RCC 7860 (cell line): Measurements from ENCODE around the gene SREK1.
"Not testable (repeated sequence)": the region's sequence is repeated elsewhere in the genome, so short reads cannot be mapped to it uniquely, and the experiment has no call there.

ENCODE experiments used
- DNase-seq: peaks from one replicate; pipeline ENCODE4 v3.0.0-alpha.2; 2015; ENCODE audit warnings: low spot score
- FAIRE-seq: peaks from 2 replicates; lab custom pipeline; 2012; peaks lifted over from hg19 to GRCh38; lab: Jason Lieb, UNC

SREK1 gene

DNA sequence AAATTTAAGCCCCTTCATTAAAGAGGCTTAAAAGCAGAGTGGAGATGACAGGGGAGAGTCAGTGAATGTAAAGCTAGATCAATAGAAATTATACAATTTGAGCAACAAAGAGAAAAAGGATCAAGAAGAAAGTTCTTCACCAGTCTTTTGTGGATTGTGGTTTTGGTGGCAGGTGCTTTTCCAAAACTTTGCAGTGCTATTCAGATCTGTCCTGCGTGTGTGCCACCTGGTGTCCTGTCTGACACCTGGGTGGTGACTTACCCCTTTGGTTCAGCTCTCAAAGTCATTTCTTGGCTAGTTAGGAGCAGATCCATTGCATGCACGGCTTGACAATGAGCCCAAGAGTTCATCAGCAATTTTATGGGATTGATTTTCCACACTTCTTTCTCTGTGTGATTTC lies 69.4 kb downstream of the SREK1 start:
- DNase-seq (no peak), FAIRE-seq (no peak)

DNA sequence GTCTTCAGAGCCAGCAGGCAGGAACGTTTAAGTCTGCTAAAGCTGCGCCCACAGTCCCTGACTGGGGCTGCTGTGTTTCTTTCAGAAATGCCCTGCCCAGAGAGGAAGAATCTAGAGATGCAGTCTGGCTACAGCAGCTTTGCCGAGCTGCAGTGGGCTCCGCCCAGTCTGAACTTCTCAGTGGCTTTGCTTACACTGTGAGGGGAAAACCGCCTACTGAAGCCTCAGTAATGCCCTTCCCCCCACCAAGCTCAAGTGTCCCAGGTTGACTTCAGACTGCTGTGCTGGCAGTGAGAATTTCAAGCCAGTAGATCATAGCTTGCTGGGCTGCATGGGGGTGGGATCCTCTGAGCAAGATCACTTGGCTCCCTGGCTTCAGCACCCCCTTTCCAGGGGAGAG lies 78.4 kb downstream of the SREK1 start:
- FAIRE-seq (no peak), DNase-seq (no peak)

DNA sequence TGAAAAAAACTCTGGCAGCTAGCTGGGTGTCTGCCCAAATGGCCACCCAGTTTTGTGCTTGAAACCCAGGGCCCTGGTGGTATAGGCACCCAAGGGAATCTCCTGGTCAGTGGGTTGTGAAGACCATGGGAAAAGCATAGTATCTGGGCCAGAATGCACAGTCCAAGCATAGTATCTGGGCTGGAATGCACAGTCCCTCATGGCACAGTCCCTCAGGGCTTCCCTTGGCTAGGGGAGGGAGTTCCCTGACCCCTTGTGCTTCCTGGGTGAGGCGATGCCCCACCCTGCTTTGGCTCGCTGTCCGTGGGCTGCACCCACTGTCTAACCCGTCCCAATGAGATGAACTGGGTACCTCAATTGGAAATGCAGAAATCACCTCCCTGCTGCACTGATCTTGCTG lies 78.8 kb downstream of the SREK1 start:
- DNase-seq, FAIRE-seq: not testable (repeated sequence)

DNA sequence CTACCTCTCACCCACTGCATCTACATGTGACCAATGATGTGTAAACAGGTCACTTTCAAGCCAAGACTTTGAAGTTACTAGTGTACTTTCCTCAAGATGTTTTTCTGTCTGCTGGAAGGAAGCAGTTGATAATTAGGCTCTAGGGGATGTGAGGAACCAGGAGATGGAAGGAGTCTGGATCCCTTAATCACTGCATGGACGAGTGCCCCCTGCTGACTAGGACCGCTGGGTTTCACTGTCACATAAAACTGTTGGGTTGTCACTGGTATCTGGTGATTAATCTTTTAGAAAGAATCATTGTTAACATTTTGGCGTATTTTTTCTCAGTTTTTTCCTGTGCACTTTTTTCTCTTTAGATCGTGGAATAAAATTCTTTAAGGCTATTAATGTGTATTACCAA lies 79.5 kb downstream of the SREK1 start:
- FAIRE-seq (no peak), DNase-seq (no peak)

DNA sequence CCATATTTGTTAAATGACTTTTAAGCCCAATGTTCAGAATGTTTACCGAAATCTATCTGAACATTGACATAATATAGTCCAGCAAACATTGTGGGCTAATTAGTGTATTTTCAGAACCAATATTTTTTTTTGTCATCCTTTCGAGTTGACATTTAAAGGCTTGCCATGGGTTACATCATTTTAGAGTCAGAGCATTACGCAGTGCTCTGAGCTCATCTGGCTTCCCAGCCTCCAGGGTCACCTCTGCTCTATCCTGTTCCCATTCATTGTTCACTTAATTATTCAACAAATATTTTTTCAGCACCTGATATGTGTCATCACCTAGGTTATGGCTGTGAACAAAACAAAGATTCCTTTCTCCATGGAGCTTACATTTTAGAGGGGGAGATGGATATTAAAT lies 80.2 kb downstream of the SREK1 start:
- DNase-seq = no peak
- no peak for FAIRE-seq

DNA sequence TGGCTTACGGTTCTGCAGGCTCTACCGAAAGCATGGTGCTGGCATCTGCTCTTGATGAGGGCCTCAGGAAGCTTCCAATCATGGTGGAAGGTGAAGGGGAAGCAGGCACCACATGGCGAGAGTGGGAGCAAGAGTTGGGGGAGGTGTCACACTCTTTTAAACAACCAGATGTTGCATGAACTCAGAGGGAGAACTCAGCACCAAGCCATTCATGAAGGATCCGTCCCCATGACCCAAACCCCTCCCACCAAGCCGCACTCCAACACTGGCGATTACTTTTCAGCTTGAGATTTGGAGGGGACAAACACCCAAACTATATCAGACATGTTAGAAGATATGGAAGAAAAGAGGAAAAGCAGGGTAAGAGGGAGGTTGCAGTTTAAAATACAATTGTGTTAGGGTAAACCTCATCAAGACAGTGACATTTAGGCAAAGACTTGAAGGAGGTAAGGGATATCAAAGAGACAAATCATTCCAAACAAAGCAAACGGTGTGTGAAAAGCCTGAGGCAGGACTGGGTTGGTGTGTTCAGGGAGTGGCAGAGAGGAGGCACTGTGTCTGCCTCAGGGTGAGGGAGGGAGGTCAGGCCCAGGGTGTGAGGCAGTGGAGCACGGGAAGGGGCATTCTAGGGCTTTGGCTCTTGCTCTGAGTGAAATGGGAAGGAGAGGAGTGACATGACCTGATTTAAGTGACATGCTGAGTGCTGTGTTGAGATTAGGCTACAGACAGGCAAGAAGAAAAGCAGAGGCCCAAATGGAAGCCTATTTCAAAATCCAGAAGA lies 80.9 kb downstream of the SREK1 start:
- no peak for DNase-seq
- no peak for FAIRE-seq

DNA sequence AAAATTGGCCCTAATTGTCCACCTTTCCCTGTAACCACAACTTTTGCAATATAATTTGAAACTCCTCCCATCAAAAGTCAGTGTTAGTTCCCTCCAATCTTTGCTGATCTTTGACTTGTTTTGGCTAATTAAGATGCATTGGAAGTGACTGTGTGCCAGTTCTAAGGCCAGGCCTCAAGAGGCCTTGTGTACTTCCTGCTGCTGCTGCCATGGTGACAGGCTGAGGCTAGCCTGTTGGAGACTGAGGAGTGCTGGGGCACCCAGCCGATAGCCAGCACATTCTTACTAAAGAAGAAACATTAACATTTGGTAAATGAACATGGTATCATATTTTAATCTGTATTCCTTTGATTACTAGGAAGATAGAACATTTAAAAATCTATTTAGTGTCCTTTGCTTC lies 86.5 kb downstream of the SREK1 start:
- no peak for DNase-seq
- no peak for FAIRE-seq

DNA sequence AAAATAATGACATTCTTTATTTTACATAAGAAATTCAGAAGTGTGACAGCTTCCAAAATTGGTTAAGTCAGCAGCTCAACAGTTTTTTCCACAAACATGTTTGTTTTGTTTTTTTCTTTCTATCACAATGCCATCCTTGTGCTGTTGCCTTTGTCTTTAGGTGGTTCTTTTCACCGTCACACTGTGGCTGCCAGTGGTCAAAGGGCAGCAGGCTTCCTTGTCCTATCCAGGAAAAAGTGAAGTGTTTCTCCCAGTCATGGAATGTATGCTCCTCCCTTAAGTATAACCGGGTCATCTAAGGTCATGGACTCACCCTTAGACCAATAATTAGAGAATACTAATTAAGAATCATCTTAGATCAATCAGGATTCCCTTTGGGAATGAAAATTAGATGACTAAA lies 87.4 kb downstream of the SREK1 start:
- FAIRE-seq (no peak), DNase-seq (no peak)

DNA sequence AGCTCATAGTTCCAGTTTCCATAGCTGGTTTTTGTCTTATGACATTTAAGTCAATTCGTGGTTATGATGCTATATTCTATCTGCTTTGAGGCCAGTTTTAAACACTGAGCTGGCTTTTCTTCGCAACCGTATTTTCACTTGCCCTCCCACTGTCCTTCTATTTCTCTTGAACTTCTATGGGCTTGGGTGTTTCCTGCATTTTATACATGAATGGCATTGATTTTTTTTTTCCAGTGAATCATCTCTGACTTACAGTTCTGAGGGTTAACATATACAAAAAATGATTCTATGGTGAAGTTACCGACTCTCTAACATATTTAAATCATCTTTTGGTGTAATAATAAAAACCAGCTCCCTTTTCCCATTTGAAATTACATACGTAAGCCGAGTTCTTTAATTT lies 88.2 kb downstream of the SREK1 start:
- no peak for DNase-seq
- FAIRE-seq = no peak

DNA sequence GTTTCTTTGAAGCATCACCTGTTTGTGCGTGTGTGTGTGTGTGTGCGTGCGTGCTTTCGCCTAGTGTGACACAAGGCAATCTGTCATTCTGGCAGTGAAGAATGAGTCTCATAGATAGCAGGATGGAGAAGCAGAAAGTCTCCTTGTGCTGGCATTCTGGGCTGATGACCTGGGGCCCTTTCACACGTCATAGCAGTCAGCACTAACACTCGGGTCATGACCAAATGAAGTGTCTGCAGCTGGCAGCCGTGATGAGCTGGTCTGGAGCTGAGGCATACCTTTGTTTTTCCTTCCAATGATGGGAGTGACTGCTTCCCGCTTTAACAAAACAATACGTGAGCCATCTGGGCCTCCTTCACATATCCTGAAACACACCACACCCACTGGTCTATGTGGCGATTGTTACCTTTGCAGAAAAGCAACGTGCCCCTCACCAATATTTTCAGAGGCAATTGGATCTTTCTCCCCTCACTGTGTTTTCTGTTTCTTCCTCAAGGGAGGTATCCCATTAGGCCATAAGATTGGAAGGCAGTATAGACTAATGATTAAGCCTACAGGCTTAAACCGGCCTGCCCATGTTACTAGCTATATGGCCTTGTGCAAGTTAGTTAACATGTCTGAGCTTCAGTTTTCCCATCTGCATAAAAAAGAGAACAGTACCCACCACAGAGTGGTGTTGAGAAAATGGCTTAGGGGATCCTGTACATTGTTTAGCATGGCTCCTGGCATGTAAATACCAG lies 88.8 kb downstream of the SREK1 start:
- DNase-seq = no peak
- no peak for FAIRE-seq
